HG03520 (cell line): ENCODE data around the gene ATP10A.

Experiments used
- ATAC-seq: cut with Tn5 transposase; IDR thresholded peaks from one replicate; pipeline ENCODE4 v1.9.1; 2021; ENCODE audit warnings: mild to moderate bottlenecking, moderate library complexity; ENCODE audit not compliant: unreplicated experiment

ATP10A gene

DNA sequence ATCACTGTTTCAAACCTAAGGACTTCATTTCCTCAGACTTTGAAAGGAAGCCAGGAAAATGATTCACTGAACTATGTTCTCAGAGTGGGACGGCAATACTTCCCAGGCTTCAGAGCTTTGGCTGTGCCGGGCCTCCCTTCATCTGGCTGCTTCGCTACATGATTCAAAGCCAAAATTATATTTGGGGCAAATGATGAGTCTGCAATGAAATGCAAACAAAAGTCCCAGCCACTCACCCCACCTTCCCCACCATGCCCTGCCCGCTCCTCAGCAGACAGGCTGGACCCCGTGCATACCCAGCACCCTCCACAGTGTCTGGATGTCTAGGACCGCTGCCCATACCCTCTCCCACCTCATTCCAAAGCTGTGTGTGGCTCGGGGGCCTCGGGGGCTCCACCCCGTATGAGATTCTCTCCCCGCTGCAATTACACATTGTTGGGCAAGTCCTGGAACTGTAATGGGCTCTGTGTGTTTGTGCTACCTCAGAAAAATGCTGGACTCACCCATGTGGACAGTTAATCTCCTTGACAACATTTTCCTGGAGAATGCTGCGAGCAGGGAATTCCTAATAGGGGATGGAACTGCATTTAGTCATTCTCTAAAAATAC, 32.2 kb downstream of the ATP10A start:
- no peak for ATAC-seq

- ATAC-seq, result no peak
Measured at GRCh38 chr15:25829073-25829472, 34.1 kb downstream of the ATP10A start.

GRCh38 chr15:25825207-25825606, 37.9 kb downstream of the ATP10A start:
- ATAC-seq, result no peak

DNA sequence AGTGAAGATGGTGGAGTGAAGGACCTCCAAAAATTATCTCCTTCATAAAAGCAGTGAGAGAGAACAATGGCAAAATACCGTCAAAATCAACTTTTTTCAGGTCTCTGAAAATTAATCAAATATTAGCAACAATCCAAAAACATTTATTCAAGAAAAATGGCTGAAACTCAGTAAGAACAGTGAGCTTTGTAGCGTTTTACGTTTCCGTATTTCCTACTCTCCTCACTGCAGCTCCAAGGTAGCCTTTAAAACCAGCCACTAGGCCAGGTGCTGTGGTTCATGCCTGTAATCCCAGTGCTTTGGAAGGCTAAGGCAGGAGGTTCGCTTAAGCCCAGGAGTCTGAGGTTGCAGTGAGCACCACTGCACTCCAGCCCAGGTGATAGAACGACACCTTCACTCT, 38.5 kb downstream of the ATP10A start:
- no peak for ATAC-seq

DNA sequence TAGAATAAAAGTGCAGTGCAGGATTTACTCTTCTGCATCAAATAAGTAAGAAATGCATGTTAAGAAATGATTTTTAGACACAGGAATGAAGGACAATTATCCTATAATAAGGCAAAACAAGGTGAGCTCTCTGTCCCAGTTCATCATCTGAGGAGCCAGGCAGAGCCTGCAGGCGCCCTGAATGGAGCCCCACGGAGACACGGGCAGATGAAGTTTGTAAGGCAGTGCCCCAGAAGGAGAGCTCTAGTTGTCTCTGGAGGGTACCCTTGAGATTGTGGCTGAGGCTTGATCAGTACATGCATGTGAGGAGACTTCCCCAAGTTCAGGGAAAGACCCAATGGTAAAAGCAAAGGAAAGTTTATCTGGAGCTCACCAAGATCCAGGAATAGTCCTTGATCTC, 50.3 kb downstream of the ATP10A start:
- ATAC-seq, result no peak

DNA sequence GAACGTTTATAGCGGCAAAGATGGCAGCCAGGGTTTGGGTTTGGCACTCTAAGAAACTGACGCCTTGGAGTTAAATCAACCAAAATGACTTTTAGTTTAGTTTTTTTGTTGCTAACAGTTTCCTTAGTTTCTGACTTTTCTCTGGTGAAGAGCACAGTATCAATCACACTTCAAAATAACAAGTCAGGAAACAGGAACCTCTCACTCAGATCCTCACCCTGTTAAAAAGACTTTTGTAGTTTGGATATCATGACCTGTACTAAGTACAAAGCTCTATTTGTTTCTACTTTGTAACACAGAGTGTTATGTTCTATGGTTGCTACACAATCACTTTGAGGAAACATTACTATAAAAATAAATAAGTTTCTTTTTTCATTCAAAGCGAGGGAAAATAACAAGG, 51.1 kb downstream of the ATP10A start:
- no peak for ATAC-seq

GRCh38 chr15:25811481-25811906, 51.6 kb downstream of the ATP10A start:
- no peak for ATAC-seq

DNA sequence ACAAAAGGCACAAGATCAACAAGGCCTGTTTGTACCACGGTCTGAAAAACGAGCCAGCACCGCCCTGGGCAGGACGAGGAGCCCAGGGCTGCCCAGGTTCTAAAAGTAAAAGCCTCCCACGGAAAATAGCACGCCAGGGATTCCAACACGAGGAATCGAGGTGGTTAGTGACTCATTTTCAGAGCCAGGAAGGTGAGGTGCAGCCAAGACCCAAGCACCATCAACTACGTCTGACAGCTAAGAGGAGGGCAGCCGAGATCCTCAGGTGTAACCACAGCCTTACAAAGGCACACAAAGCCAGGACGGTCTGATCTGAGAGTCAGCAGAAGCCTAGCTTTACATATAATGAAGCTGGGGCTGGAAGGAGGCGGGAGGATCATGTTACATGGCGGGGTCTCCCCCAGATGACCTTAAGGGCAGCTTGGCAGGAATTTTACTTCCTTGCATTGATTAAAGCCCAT, 52.5 kb downstream of the ATP10A start:
- no peak for ATAC-seq

DNA sequence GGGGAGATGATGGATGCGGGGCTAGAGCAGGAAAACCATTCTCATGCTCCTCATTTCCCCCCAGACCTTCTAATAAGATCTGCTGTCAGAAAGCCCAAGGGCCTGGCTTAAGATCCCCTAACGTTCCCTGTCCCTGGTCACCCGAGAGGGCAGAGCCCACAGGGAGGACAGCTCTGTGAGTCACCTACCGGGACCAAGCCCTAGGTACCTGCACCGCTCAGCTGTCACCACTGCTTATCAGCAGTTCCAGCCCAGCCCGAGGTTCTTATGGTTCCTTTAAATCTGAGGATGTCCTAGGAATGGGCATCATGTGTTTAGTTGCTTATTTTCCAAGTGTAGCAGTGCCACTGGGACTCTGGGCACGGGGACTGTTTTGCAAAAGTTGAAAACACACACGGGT, 53.0 kb downstream of the ATP10A start:
- no peak for ATAC-seq

DNA sequence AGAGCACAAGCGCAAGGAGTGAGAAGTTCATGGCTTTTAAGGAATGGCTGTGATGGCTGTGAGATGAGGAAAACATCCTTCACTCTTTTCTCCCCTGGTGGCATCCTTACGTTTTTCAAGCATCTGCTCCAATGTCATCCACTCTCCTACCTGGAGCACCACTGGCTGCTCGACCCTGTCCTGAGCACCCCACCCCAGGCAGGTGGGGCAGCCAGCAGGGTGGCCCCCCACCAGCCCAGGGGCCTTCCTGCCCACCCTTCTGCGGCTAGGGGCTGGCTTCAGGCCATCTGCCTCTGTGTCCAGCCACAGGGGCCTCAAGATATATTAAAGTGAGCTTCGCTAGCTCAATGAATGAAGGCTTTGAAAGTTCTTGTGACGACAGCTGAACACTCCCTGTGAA, 56.1 kb downstream of the ATP10A start:
- no peak for ATAC-seq

DNA sequence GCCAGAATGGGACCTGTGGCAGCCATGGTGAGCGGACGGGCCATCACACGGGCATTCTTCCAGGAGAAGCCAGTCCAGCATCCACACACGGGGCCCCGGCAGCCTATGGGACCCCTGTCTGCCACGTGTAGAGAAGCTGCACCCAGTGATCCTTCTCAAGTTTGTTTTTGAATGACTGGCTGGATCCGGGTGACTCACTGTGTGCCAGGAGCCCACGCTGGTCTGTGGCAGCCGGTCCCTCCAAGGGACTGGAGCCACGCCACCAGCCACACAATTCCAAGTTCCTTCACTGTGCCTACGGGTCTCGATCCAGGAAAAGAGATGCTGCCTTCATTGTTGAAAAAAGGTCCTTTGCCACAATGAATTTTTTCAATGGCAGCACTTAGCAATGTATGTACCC, 58.1 kb downstream of the ATP10A start:
- no peak for ATAC-seq

DNA sequence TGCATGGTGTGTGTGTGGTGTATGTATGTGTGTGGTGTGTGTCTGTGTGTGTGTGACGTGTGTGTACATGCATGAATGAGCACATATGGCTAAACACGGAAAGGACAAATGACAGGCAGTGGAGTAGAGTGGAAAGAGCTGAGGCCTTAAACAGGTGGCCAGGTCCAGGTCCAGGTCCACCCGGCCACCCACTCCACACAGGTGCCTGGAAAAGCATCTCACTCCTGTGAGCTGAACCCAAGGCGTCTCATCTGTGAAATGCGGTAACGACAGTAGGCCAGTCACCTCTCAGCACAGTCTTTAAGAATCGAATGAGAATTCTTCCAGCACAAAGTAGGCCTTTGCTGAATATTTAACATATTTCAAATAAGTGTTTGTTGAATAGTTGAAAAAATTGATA, 58.7 kb downstream of the ATP10A start:
- ATAC-seq, result no peak

DNA sequence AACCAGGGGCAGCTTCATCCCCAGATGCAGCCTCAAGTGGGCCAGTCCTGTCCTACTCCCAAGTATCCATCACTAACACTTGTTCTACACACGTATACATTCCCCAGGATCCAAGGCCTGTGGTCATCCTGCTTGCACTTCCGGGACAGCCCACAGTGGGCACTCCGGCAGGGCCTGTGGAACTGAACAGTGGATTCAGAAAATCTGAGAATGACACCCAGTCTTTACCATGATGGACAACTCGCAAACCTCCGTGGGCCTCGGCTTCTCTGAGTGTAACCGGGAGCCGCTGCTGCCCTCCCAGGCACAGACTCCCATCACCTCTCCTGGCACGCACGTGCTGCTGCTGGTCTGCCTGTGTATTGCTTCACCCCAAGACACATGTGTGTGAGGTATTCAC, 59.6 kb downstream of the ATP10A start:
- ATAC-seq, result no peak

DNA sequence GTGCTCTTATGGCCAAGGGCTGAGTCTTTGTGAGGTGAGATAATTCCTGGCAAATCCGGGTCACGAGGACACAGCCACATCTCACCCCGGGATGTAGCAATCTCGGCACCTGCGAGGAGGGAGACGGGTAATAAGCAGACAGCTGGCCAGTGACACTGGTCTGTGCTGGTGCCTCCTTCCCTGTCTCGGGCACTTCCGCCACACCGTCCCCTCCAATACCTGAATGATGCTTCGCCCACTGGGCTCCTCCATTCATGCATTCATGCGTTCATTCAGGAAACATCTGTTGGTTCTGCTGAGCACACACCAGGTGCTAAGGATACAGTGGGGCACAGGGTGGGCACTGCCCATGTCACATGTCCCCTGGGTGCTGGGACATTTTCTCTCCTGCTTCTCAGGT, 60.1 kb downstream of the ATP10A start:
- no peak for ATAC-seq

GRCh38 chr15:25802285-25802830, 60.8 kb downstream of the ATP10A start:
- ATAC-seq, result no peak

- ATAC-seq, result no peak
Measured at GRCh38 chr15:25801586-25802284, 61.4 kb downstream of the ATP10A start.

DNA sequence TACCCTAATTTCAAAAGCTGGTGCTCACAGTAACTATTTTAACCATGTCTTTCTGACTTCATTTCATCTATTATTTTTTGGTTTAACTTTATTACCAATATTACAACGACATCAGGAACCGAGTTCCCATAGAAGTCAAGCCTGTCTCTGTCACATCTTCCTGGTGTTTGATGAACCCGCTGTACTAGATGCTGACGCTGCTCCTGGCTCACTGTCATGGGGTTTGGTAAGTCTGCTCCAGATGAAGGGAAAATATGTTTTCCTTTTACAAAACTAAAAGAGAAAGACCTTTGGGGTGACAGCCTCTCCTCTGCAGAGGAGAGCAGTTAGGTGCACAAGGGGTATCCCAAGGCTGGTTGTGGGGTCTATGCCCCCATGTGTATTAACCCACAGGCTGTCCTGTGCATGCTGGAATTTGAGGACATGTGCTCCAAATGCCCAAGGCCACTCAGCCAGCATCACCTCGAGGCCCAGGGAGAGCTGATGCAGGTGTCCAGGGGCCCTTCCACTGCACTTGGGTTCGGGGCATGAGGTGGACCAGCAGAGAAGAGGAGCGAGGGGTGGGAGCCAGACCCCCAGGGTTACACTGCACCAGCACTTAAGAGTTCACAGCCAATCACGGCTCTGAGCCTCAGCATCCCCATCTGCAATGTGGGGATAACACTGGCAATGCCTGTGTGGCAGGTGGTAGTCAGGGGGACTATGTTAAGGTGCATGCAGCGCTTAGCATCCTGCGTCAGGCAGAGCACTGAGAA, 62.2 kb downstream of the ATP10A start:
- ATAC-seq, result no peak

GRCh38 chr15:25799906-25800700, 63.0 kb downstream of the ATP10A start:
- ATAC-seq, result no peak

GRCh38 chr15:25797936-25798901, 64.9 kb downstream of the ATP10A start:
- no peak for ATAC-seq

- ATAC-seq, result no peak
Measured at GRCh38 chr15:25797511-25797935, 65.6 kb downstream of the ATP10A start.
